Lower lobe of right lung (tissue), 2 donors: ENCODE measurements around the gene FAM171A2. TPM values are rescaled to one million over a fixed set of nuclear protein-coding genes. Genes with fewer than 3 reads are reported as not detected.
A peak's percentile ranks its signal among the peaks of the same experiment; 100 is the strongest.
"Not testable (repeated sequence)": the region's sequence is repeated elsewhere in the genome, so short reads cannot be mapped to it uniquely, and the experiment has no call there.

Experiments
- ATAC-seq, 2 donors: fragments of 200-7000 bp; cut with Tn5 transposase; one replicate each; pipeline ENCODE4 v1.9.1; 2020 to 2022; ENCODE audit warnings: mild to moderate bottlenecking in 2 of 2, moderate library complexity in 2 of 2
- DNase-seq: peaks from one replicate; pipeline ENCODE4 v3.0.0-alpha.2; 2020
- H3K27ac ChIP-seq: fragments of 200-600 bp; one replicate; pipeline ENCODE4 v1.8.0; 2022
- H3K27me3 ChIP-seq: fragments of 200-600 bp; one replicate; pipeline ENCODE4 v1.8.0; 2022; ENCODE audit warnings: low read depth
- H3K36me3 ChIP-seq: fragments of 200-600 bp; one replicate; pipeline ENCODE4 v1.8.0; 2022; ENCODE audit warnings: mild to moderate bottlenecking
- H3K4me1 ChIP-seq: fragments of 200-600 bp; one replicate; pipeline ENCODE4 v1.8.0; 2022
- H3K4me3 ChIP-seq: fragments of 200-600 bp; one replicate; pipeline ENCODE4 v1.8.0; 2022; ENCODE audit warnings: mild to moderate bottlenecking
- H3K9me3 ChIP-seq: fragments of 200-600 bp; one replicate; pipeline ENCODE4 v1.8.0; 2022
- CTCF ChIP-seq: fragments of 200-600 bp; IDR thresholded peaks from one replicate; pipeline ENCODE4 v1.8.0; 2022; ENCODE audit warnings: antibody characterized with exemption, mild to moderate bottlenecking
- intact Hi-C: fragments of 100-400 bp; cut with DNase I; formaldehyde crosslinking; loops from one replicate; pipeline ENCODE4 v1.11.0; 2022
- total RNA-seq: library from RNA; stranded (reverse); fragmentation: NEBNext Ultra II Directional; extraction: Animal tissue kit (Norgen Biotek cat#: 25700); gene quantifications from one replicate; pipeline ENCODE4 v1.2.1, GENCODE V29; 2021
- donor health status: DM: no; HTN: yes; CAD: no; lungs with severe emphysema.

The FAM171A2 gene
- total RNA-seq, 1 donor from 2014 or later, result 1.2 TPM

DNA sequence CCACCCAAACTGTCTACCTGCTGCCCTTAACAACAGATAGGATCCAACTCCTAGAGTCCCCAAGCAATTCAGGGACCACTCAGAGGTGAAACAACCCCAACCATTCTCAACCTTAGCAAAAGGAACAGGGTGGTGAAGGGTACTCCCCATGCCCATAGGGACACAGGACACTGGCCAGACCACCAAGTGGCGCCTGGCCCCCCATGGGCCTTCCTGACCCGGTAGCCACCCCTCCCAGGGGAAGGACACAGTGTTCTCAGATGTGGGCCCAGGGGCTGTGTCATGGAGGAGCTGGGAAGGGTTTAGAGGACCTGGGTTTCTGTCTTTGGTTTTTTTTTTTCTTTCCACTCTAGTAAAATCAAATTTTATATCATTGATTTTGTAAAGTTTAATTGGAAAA lies 29.3 kb downstream of the FAM171A2 start:
- no peaks in the 10 kb centered on the region for H3K27me3 ChIP-seq
- no peaks in the 10 kb centered on the region for H3K36me3 ChIP-seq
- no peaks in the 10 kb centered on the region for H3K9me3 ChIP-seq
- DNase-seq, result no peak
- H3K4me1 ChIP-seq, result peaks cover 38% of the 10 kb centered on the region
- peak in 1 of 2 donors; percentile 45 for ATAC-seq
- intact Hi-C loops, result no loop called here
- H3K27ac ChIP-seq, result peak overlapping the region; percentile 36
- H3K4me3 ChIP-seq, result no peak overlapping the region
- no peak for TF ChIP-seq CTCF

DNA sequence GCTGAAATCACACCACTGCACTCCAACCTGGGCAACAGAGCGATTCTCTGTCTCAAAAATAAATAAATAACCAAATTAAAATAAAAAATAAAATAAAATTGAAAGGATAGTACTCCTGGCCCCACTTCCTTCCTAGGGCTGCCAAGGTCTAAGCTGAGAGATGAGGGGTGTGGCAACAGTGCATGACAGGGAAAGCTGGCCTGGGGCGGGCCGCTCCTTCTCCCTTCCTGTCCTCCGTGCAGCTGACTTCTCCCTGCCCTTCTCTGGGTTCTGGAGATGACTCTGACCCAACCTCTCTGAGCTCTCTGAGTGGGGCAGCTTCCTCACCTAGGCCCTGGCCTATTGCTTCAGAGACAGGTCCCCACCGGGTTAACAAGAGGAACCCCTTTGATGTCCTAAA lies 30.3 kb downstream of the FAM171A2 start:
- H3K9me3 ChIP-seq, result no peaks in the 10 kb centered on the region
- H3K36me3 ChIP-seq, result no peaks in the 10 kb centered on the region
- H3K27me3 ChIP-seq, result no peaks in the 10 kb centered on the region
- DNase-seq, result peak; percentile 70
- peak overlapping the region; percentile 9 for H3K27ac ChIP-seq
- H3K4me3 ChIP-seq, result no peak overlapping the region
- intact Hi-C loops, result no loop called here
- H3K4me1 ChIP-seq, result peaks cover 38% of the 10 kb centered on the region
- ATAC-seq, result peak; percentile 69 to 72
- TF ChIP-seq CTCF, result no peak

DNA sequence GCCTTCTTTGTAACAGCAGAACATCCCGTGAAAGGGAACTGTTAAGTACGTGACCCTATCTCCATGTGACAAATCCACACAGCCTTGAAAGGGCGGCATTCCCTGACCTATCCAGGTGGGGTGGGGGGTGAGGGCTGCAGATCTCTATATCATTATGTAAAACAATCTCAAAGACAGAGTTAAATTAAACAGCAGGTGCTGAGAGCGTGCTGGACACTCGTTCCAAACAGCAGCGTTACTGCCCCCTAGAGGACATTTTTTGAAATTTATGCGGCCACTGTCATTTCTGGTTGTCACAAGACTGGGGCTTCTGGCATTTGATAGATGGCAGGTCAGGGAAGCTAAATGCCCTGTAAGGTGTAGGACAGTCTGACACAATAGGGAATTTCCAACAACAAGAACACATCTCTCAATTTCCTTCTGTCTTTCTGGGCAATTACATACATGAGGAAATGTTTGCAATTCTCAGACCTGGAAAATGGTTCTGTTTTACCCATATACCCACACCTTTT lies 32.3 kb downstream of the FAM171A2 start:
- intact Hi-C loops, result no loop called here
- peak; percentile 79 for TF ChIP-seq CTCF
- H3K4me1 ChIP-seq, result peaks cover 45% of the 10 kb centered on the region
- H3K27me3 ChIP-seq, result no peaks in the 10 kb centered on the region
- no peak overlapping the region for H3K27ac ChIP-seq
- H3K9me3 ChIP-seq, result no peaks in the 10 kb centered on the region
- DNase-seq, result no peak
- H3K36me3 ChIP-seq, result no peaks in the 10 kb centered on the region
- no peak overlapping the region for H3K4me3 ChIP-seq
- ATAC-seq, result peak; percentile 32 to 43

DNA sequence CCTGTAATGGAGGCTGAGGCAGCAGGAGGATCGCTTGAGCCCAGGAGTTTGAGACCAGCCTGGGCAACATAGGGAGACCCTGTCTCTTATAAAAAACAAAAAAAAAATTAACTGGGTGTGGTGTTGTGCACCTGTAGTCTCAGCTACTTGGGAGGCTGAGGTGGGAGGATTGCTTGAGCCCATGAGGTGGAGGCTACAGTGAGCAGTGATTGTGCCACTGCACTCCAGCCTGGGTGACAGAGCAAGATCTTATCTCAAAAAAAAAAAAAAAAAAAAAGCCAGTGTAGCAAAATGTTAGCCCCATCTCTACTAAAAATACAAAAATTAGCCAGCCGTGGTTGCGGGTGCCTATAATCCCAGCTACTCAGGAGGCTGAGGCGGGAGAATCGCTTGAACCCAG lies 33.4 kb downstream of the FAM171A2 start:
- DNase-seq, H3K27me3 ChIP-seq, ATAC-seq, H3K9me3 ChIP-seq, intact Hi-C loops, H3K4me3 ChIP-seq, H3K36me3 ChIP-seq, H3K27ac ChIP-seq: not testable (repeated sequence)
- peaks cover 46% of the 10 kb centered on the region for H3K4me1 ChIP-seq

- H3K4me3 ChIP-seq, H3K9me3 ChIP-seq, intact Hi-C loops, H3K27me3 ChIP-seq, H3K36me3 ChIP-seq, ATAC-seq, H3K27ac ChIP-seq, DNase-seq: not testable (repeated sequence)
- peaks cover 40% of the 10 kb centered on the region for H3K4me1 ChIP-seq
Measured at GRCh38 chr17:44329516-44329915, 34.1 kb downstream of the FAM171A2 start.

DNA sequence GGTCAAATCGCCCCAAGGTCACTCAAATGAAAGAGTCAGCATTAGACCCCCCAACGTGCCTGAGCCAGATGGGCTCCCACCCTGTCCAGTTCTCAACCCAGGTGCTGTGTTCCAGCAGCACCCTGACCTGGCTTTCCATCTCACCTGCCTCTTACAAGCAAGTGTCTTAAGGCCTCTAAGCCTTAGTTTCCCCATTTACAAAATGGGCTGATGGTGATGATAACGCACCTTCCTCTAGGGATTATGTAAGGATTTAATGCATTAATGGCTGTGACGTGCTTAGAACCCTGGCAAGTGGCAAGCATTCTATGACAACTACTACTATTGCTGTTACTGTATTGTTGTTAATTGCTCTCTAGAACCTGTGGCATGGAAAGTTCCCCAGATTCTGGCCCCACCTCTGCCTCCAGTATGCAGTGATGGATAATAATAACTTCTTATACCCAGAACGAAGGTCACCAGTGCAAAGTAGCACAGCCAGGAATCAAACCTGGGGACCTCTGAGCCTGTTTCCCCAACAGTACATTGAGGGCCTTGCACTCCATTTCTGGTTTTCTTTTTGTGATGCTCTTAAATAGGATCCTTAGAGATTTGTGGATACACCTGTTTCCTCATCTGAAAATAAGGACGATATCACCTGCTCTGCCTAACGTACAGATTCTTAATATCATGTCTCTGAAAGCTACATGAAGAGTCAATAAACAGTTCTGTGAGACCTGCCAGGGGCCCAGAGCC lies 35.8 kb downstream of the FAM171A2 start:
- no peak for TF ChIP-seq CTCF
- no peaks in the 10 kb centered on the region for H3K9me3 ChIP-seq
- H3K36me3 ChIP-seq, result no peaks in the 10 kb centered on the region
- intact Hi-C loops, result no loop called here
- H3K4me3 ChIP-seq, result no peak overlapping the region
- peaks cover 47% of the 10 kb centered on the region for H3K4me1 ChIP-seq
- H3K27me3 ChIP-seq, result no peaks in the 10 kb centered on the region
- ATAC-seq (no peak), DNase-seq (no peak)
- no peak overlapping the region for H3K27ac ChIP-seq
